ENCODE results near the gene CRELD2. TPM values are rescaled to one million over a fixed set of nuclear protein-coding genes. Genes with fewer than 3 reads are reported as not detected.

Gene CRELD2
- total RNA-seq, 2 donors from 2014 or later = 27.5 to 45.4 TPM

- DNase-seq (ENCODE audit: low spot score) = no peak
- intact Hi-C loops (cut with DNase I) = no loop called here
Observed at GRCh38 chr22:49950396-49950994, 32.1 kb downstream of the CRELD2 start.

GRCh38 chr22:49951000-49951677 lies 32.7 kb downstream of the CRELD2 start:
- DNase-seq (ENCODE audit: low spot score) = no peak
- intact Hi-C loops (cut with DNase I) = no loop called here

DNA sequence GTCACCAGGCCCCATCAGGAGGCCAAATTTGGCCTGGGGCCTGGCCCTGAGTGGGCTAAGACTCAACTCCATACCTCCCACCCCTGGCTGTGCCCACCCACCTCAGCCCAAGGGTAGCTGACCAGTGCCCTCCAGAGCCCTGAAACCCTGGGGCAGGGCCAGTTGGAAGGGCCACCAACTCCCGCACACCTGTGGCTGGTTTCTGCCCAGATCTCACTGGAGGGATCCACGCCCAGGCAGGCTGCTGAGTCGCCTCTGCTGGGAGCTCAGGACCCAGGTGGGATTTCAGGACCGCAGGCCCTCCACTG lies 33.2 kb downstream of the CRELD2 start:
- intact Hi-C loops (cut with DNase I) = no loop called here
- no peak for DNase-seq (ENCODE audit: low spot score)

- DNase-seq (ENCODE audit: low spot score) = no peak
- intact Hi-C loops (cut with DNase I) = no loop called here
Observed at GRCh38 chr22:49951986-49952896, 33.8 kb downstream of the CRELD2 start.

GRCh38 chr22:49953027-49953679 lies 34.7 kb downstream of the CRELD2 start:
- intact Hi-C loops (cut with DNase I) = no loop called here
- DNase-seq (ENCODE audit: low spot score) = no peak

GRCh38 chr22:49953680-49954344 lies 35.4 kb downstream of the CRELD2 start:
- intact Hi-C loops (cut with DNase I) = no loop called here
- no peak for DNase-seq (ENCODE audit: low spot score)

DNA sequence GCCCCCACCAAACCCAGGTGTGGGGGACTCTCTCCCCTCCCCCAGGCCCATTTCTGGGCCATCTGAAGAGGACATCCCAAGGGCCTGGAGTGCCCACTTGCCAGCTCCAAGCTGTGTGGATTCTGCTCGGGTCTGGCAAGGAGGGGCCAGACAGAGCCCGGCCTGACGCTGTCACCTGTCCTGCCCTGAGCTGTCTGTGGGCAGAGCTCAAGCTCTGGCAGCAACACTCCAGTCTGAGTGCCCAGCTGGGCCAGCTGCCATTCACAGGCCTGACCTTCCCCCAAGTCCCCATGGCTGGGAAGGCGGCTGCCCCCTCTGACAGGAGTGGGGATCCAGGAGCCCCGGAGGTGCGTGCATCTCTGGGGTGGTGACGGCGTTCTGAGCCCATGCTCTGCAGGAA lies 35.9 kb downstream of the CRELD2 start:
- DNase-seq (ENCODE audit: low spot score) = no peak

GRCh38 chr22:49954991-49955580 lies 36.7 kb downstream of the CRELD2 start:
- DNase-seq (ENCODE audit: low spot score) = no peak
- intact Hi-C loops (cut with DNase I) = no loop called here

More for the DNA sequence above, 35.9 kb downstream of the CRELD2 start:
- intact Hi-C loops (cut with DNase I) = no loop called here

DNA sequence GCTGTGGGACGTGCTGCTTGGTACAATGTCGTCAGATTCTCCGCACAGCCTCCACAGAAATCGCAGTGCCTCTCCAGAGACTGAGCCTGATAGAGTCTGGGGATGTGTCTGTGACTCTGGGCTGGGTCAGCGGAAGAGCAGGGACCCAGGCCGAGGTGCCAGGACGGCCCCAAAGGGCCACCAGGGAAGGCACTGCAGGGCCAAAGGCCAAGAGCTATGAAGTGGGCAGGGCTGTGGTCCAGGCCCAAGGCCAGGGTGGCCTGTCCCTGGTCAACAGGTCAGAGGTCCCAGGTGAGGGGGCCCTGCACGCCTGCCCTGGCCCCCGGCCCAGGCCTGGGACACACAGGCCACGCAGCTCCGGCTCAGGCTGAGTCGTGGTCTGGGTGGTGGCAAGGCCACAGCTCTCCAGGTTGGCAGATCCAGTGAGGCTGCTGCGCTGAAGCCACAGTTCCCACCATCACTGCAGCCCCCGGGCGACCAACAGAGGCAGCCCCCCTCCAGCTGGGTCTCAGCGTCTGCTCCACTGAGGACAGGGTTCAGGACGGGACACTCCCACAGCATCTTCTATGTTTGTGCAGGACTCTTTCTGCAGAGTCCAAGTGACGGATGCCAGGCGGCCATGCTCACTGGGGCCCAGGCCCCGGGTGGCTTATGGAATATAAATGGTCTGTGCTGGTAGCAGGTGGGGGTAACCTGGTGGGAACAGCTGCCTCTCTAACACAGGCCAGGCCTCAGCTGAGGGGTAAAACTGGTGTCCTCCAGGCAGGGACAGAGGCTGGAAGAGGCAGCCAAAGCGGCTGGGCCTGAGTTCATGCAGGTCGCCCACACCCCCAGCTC lies 37.4 kb downstream of the CRELD2 start:
- intact Hi-C loops (cut with DNase I) = no loop called here
- no peak for DNase-seq (ENCODE audit: low spot score)

DNA sequence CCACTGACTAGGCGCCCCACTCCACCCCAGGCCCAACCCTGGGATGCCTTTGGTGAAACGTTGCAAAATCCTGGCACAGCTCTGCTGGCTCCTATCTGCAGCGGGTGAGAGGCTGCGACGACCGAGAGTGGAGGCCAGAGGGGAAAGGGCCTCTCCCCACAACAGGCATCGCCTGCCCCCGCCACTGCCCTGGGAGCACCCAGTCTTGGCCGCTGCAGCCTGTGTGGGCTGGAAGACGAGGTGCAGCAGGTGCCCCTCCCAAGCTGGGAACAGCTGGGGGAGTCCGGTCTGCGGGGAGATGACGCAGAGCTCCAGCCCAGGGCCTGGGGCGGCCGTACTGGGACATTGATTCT lies 38.0 kb downstream of the CRELD2 start:
- intact Hi-C loops (cut with DNase I) = no loop called here

GRCh38 chr22:49956914-49957825 lies 38.7 kb downstream of the CRELD2 start:
- DNase-seq (ENCODE audit: low spot score) = no peak

More for the DNA sequence above, 38.0 kb downstream of the CRELD2 start:
- DNase-seq (ENCODE audit: low spot score) = no peak

GRCh38 chr22:49957826-49958365 lies 39.5 kb downstream of the CRELD2 start:
- intact Hi-C loops (cut with DNase I) = no loop called here
- DNase-seq (ENCODE audit: low spot score) = no peak

More at GRCh38 chr22:49956914-49957825, 38.7 kb downstream of the CRELD2 start:
- intact Hi-C loops (cut with DNase I) = no loop called here

- DNase-seq (ENCODE audit: low spot score) = peak; percentile 64
- intact Hi-C loops (cut with DNase I) = no loop called here
Observed at GRCh38 chr22:49958366-49958921, 40.0 kb downstream of the CRELD2 start.

GRCh38 chr22:49958931-49959781 lies 40.7 kb downstream of the CRELD2 start:
- intact Hi-C loops (cut with DNase I) = no loop called here
- peak; percentile 83 for DNase-seq (ENCODE audit: low spot score)

- intact Hi-C loops (cut with DNase I) = loop anchor here in 1 of 2 donors (5.0 kb wide), 1 partner anchor 283 kb away; no protein-coding TSS in a partner anchor
- DNase-seq (ENCODE audit: low spot score) = no peak
Observed at GRCh38 chr22:49959782-49960158, 41.3 kb downstream of the CRELD2 start.

All from posterior vena cava (tissue), 2 donors.